CD4-positive, alpha-beta T cell treated with Interleukin-15 for 4 hours (primary cell): Measurements from ENCODE around the gene TARS1.
"Not testable (repeated sequence)": the region's sequence is repeated elsewhere in the genome, so short reads cannot be mapped to it uniquely, and the experiment has no call there.

ENCODE experiments used
- DNase-seq: peaks from one replicate; pipeline ENCODE4 v3.0.0-alpha.2; 2020; ENCODE audit warnings: low spot score

TARS1 gene

GRCh38 chr5:33488558-33489355 is 48.0 kb downstream of the TARS1 start:
- no peak for DNase-seq

- no peak for DNase-seq
These were observed 48.8 kb downstream of the TARS1 start for GRCh38 chr5:33489481-33490067.

DNA sequence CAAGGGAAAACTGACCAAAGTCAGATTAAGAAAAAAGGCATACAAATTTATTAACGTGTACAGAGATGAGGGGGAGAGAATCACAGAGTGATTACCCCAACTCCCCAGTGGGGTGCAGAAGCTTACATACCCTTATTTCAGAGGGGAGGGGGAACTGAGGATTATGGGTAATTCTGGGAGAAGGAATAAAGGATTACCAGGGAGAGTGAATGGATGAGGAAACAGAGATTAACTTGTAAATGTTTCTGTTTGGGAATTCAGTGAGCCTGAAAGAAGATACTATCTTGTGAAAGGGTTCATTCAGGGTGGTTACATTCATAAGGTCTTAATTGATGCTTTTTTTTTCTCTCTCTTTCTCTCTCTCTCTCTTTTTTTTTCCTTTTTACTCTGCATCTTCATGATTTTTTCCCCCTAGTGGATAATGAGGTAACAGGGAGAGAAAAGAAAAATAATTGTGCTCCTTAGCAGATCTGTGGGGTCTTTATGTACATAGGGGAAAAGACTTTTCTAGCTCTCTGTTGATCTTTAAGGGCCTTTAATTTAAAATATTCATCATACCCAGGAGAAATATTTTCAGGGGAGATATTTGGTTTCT is 49.4 kb downstream of the TARS1 start:
- no peak for DNase-seq

DNA sequence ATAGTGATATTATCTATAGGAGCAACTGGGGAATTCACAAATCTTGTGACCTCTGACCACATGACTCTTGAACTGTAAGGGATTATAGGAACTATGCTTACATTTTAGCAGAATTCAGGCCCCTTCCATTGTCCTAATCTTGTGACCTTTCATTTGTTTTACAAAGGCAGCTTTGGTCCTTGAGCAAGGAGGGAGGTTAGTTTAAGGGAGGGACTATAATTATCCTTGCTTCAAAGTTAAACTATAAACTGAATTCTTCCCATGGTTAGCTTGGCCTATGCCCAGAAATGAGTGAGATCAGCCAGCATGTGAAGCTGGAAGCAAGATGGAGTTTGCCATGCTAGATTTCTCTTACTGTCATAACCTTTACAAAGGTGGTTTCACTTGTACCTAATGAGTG is 51.2 kb downstream of the TARS1 start:
- DNase-seq: no peak

DNA sequence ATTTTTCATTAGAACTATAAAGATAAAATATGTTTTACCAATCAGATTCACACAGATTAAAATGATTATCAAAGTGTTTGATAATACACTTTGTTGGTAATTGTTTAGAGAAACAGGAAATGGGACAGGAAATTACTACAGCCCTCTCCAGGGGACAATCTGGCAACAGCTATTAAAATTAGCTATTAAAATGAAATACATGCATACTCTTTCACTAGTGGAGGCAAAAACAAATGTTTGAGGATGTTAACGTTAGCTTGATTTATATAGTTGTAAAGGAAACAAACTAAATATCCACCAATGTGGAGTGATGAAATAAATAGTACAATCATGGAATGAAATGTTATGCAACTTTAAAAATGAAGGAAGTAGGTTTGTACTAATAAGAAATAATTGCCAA is 53.7 kb downstream of the TARS1 start:
- no peak for DNase-seq

- no peak for DNase-seq
These were observed 60.5 kb downstream of the TARS1 start for GRCh38 chr5:33501260-33501659.

DNA sequence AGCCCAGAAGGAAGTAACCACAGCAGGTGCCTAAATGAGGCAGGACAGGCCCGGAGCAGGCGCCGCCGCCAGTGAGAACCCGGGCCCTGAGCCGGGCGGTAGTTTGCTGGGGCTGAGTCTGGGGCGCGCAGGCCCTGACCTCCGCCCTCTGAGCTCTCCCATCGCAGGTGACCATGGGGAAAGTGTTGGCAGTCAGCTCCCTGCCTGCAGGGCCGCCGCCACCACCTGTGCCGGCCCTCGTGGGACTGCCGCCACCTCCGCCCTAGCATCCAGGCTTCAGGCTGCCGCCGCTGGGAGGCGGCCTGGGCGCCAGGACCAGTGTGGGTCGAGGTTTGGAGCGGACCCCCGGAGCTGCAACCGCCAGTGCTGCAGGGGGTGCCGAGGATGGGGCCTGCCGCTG is 61.1 kb downstream of the TARS1 start:
- DNase-seq: no peak

DNA sequence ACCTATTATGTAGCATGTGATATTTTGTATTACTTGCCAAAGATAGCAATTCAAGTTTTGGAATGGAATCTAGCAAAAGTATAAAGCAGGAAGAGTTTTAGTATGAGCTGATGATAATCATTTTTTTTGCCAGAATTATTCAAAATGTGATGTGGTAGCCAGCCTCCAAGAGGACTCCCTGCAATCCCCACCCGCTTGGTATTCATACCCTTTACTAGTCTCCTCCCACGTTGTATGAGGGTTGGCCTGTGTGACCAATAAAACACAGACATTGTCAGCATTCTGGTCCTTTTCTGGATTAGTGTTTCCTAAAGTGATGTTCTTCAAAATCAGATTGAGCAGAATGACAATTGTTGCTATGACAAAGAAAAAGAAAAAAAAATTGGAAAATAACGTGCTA is 63.8 kb downstream of the TARS1 start:
- DNase-seq: no peak

DNA sequence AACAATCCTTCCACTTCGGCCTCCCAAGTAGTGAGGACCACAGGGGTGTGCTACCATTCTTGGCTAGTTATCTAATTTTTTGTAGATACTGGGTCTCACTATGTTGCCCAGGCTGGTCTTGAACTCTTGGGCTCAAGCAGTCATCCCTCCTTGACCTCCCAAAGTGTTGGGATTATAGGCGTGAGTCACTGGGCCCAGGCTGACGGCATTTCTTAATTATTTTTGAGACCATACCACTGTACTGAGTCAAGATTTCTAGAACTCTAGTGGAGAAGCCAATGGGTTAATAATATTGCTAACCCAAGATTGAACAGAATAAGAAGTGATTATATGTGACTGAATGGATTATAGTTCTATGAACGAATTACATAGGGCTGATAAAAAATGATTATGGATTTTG is 66.7 kb downstream of the TARS1 start:
- DNase-seq: no peak

- DNase-seq: no peak
These were observed 68.3 kb downstream of the TARS1 start for GRCh38 chr5:33509036-33509435.

- DNase-seq: no peak
These were observed 72.9 kb downstream of the TARS1 start for GRCh38 chr5:33513462-33514185.

GRCh38 chr5:33515366-33515765 is 74.6 kb downstream of the TARS1 start:
- not testable (repeated sequence) for DNase-seq

DNA sequence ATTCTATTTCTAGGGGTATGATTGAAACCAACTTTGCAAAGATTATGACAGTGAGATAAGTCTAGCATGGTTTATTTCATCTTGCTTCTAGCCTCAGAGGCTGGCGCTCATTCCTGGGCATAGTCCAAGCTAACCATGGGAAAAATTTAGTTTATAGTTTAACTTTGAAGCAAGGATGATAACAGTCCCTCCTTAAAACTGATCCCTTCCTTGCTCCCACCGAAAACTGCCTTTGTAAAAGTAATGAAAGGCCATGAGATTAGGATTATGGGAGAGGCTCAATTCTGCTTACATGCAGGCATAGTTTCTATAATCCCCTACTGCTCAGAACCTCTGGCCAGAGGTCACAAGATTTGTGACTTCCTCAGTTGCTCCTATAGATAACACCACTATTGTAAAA is 75.7 kb downstream of the TARS1 start:
- DNase-seq: no peak
